Natural killer cell treated with Interleukin-12 subunit alpha and Interleukin-12 subunit beta and Interleukin-15 and Interleukin-18, amount 100 ng/mL, for 72 hours (primary cell): ENCODE results near the gene CATSPER3. TPM values are rescaled to one million over a fixed set of nuclear protein-coding genes. Genes with fewer than 3 reads are reported as not detected.

Experiments used
- ATAC-seq, 2 donors: fragments of 150-1000 bp; cut with Tn5 transposase in 1 of 2; sonication (Bioruptor Pico), chemical (Tn5 transposase) in 1 of 2; 2 replicates each; pipeline ENCODE4 v1.10.0; 2021
- DNase-seq: peaks from one replicate; pipeline ENCODE4 v3.0.0; 2022; ENCODE audit warnings: low spot score
- H3K27ac Mint-ChIP-seq, 2 donors: 1 replicate in 1 of 2; 2 replicates in 1 of 2; pipeline ENCODE4 v1.8.0; 2022; ENCODE audit warnings: mixed read lengths in 2 of 2, mild to moderate bottlenecking in 1 of 2, moderate library complexity in 1 of 2
- H3K27me3 Mint-ChIP-seq, 2 donors: 1 replicate in 1 of 2; 2 replicates in 1 of 2; pipeline ENCODE4 v1.8.0; 2022; ENCODE audit warnings: mixed read lengths in 2 of 2
- H3K36me3 Mint-ChIP-seq: one replicate; pipeline ENCODE4 v1.8.0; 2022; ENCODE audit warnings: mixed read lengths
- H3K4me1 Mint-ChIP-seq, 2 donors: 1 replicate in 1 of 2; 2 replicates in 1 of 2; pipeline ENCODE4 v1.8.0; 2022; ENCODE audit warnings: low read depth in 2 of 2, mixed read lengths in 2 of 2, mild to moderate bottlenecking in 1 of 2
- H3K4me3 Mint-ChIP-seq: one replicate; pipeline ENCODE4 v1.8.0; 2022; ENCODE audit warnings: mixed read lengths
- H3K9me3 Mint-ChIP-seq: 2 replicates; pipeline ENCODE4 v1.8.0; 2022; ENCODE audit warnings: mixed read lengths
- total RNA-seq, 2 donors: library from RNA; stranded (reverse); gene quantifications; one replicate each; pipeline ENCODE4 v1.2.3, GENCODE V29; 2022

The CATSPER3 gene
- total RNA-seq, 2 donors from 2014 or later = 0.52 TPM; not detected in 1

GRCh38 chr5:135040333-135041144, 72.8 kb downstream of the CATSPER3 start:
- ATAC-seq (peak in 1 of 2 donors; percentile 24), DNase-seq (no peak)
- H3K4me1 Mint-ChIP-seq = no peaks in the 10 kb centered on the region
- H3K9me3 Mint-ChIP-seq = no peaks in the 10 kb centered on the region
- no peak overlapping the region for H3K27ac Mint-ChIP-seq
- no peaks in the 10 kb centered on the region for H3K36me3 Mint-ChIP-seq
- peaks cover 30 to 42% of the 10 kb centered on the region in 2 donors for H3K27me3 Mint-ChIP-seq
- no peak overlapping the region for H3K4me3 Mint-ChIP-seq

- H3K27me3 Mint-ChIP-seq = peaks cover 30 to 39% of the 10 kb centered on the region in 2 donors
- no peak overlapping the region for H3K4me3 Mint-ChIP-seq
- H3K4me1 Mint-ChIP-seq = no peaks in the 10 kb centered on the region
- DNase-seq (no peak), ATAC-seq (no peak)
- no peaks in the 10 kb centered on the region for H3K9me3 Mint-ChIP-seq
- H3K27ac Mint-ChIP-seq = no peak overlapping the region
- no peaks in the 10 kb centered on the region for H3K36me3 Mint-ChIP-seq
These were observed 73.5 kb downstream of the CATSPER3 start for GRCh38 chr5:135041145-135041587.

- ATAC-seq (no peak), DNase-seq (no peak)
- Mint-ChIP-seq H3K4me1 (no peaks in the 10 kb centered on the region), H3K27me3 (peaks cover 30 to 40% of the 10 kb centered on the region in 2 donors), H3K27ac (no peak overlapping the region), H3K9me3 (no peaks in the 10 kb centered on the region), H3K4me3 (no peak overlapping the region), H3K36me3 (no peaks in the 10 kb centered on the region)
These were observed 74.0 kb downstream of the CATSPER3 start for GRCh38 chr5:135041726-135042125.

- Mint-ChIP-seq H3K27ac (no peak overlapping the region), H3K4me1 (no peaks in the 10 kb centered on the region), H3K9me3 (no peaks in the 10 kb centered on the region), H3K36me3 (no peaks in the 10 kb centered on the region), H3K27me3 (peaks cover 30 to 36% of the 10 kb centered on the region in 2 donors), H3K4me3 (no peak overlapping the region)
- ATAC-seq (no peak), DNase-seq (no peak)
These were observed 74.9 kb downstream of the CATSPER3 start for GRCh38 chr5:135042595-135042994.

- ATAC-seq (no peak), DNase-seq (no peak)
- Mint-ChIP-seq H3K4me3 (no peak overlapping the region), H3K27ac (no peak overlapping the region), H3K4me1 (no peaks in the 10 kb centered on the region), H3K36me3 (no peaks in the 10 kb centered on the region), H3K9me3 (no peaks in the 10 kb centered on the region), H3K27me3 (peaks cover 41 to 49% of the 10 kb centered on the region in 2 donors)
These were observed 77.8 kb downstream of the CATSPER3 start for GRCh38 chr5:135045488-135045887.

GRCh38 chr5:135046661-135047346, 79.1 kb downstream of the CATSPER3 start:
- Mint-ChIP-seq H3K27me3 (peaks cover 43 to 48% of the 10 kb centered on the region in 2 donors), H3K4me3 (no peak overlapping the region)
- DNase-seq = no peak

GRCh38 chr5:135047347-135047695, 79.6 kb downstream of the CATSPER3 start:
- DNase-seq (no peak), ATAC-seq (no peak)
- Mint-ChIP-seq H3K9me3 (no peaks in the 10 kb centered on the region), H3K27me3 (peaks cover 43 to 49% of the 10 kb centered on the region in 2 donors), H3K4me1 (no peaks in the 10 kb centered on the region), H3K36me3 (no peaks in the 10 kb centered on the region), H3K27ac (no peak overlapping the region), H3K4me3 (no peak overlapping the region)

More at GRCh38 chr5:135046661-135047346, 79.1 kb downstream of the CATSPER3 start:
- no peak for ATAC-seq
- Mint-ChIP-seq H3K36me3 (no peaks in the 10 kb centered on the region), H3K4me1 (no peaks in the 10 kb centered on the region), H3K27ac (no peak overlapping the region), H3K9me3 (no peaks in the 10 kb centered on the region)

- H3K9me3 Mint-ChIP-seq = no peaks in the 10 kb centered on the region
- H3K27ac Mint-ChIP-seq = no peak overlapping the region
- H3K36me3 Mint-ChIP-seq = no peaks in the 10 kb centered on the region
- H3K27me3 Mint-ChIP-seq = peaks cover 43 to 47% of the 10 kb centered on the region in 2 donors
- DNase-seq (no peak), ATAC-seq (no peak)
- no peak overlapping the region for H3K4me3 Mint-ChIP-seq
- no peaks in the 10 kb centered on the region for H3K4me1 Mint-ChIP-seq
These were observed 80.6 kb downstream of the CATSPER3 start for GRCh38 chr5:135048286-135048685.

GRCh38 chr5:135048930-135049329, 81.2 kb downstream of the CATSPER3 start:
- DNase-seq = no peak
- H3K9me3 Mint-ChIP-seq = no peaks in the 10 kb centered on the region
- H3K4me3 Mint-ChIP-seq = no peak overlapping the region
- no peaks in the 10 kb centered on the region for H3K4me1 Mint-ChIP-seq
- H3K27ac Mint-ChIP-seq = no peak overlapping the region
- peaks cover 42 to 43% of the 10 kb centered on the region in 2 donors for H3K27me3 Mint-ChIP-seq
- ATAC-seq = no peak
- H3K36me3 Mint-ChIP-seq = no peaks in the 10 kb centered on the region

- Mint-ChIP-seq H3K27me3 (peaks cover 44 to 51% of the 10 kb centered on the region in 2 donors), H3K9me3 (no peaks in the 10 kb centered on the region), H3K36me3 (no peaks in the 10 kb centered on the region), H3K4me3 (no peak overlapping the region), H3K4me1 (no peaks in the 10 kb centered on the region), H3K27ac (no peak overlapping the region)
- DNase-seq (no peak), ATAC-seq (no peak)
These were observed 82.6 kb downstream of the CATSPER3 start for GRCh38 chr5:135050244-135050767.

GRCh38 chr5:135051399-135051798, 83.7 kb downstream of the CATSPER3 start:
- Mint-ChIP-seq H3K4me3 (no peak overlapping the region), H3K36me3 (no peaks in the 10 kb centered on the region), H3K27ac (no peak overlapping the region), H3K9me3 (no peaks in the 10 kb centered on the region), H3K27me3 (peaks cover 43 to 57% of the 10 kb centered on the region in 2 donors), H3K4me1 (no peaks in the 10 kb centered on the region)
- no peak for DNase-seq
- no peak for ATAC-seq

- Mint-ChIP-seq H3K27ac (no peak overlapping the region), H3K4me1 (no peaks in the 10 kb centered on the region), H3K27me3 (peaks cover 44 to 61% of the 10 kb centered on the region in 2 donors), H3K4me3 (no peak overlapping the region), H3K36me3 (no peaks in the 10 kb centered on the region), H3K9me3 (no peaks in the 10 kb centered on the region)
- DNase-seq (no peak), ATAC-seq (no peak)
These were observed 84.2 kb downstream of the CATSPER3 start for GRCh38 chr5:135051872-135052271.

- Mint-ChIP-seq H3K36me3 (no peaks in the 10 kb centered on the region), H3K4me3 (no peak overlapping the region), H3K9me3 (no peaks in the 10 kb centered on the region), H3K27me3 (peaks cover 47 to 61% of the 10 kb centered on the region in 2 donors), H3K27ac (no peak overlapping the region), H3K4me1 (no peaks in the 10 kb centered on the region)
- ATAC-seq = no peak
- no peak for DNase-seq
These were observed 84.9 kb downstream of the CATSPER3 start for GRCh38 chr5:135052511-135053145.

- Mint-ChIP-seq H3K4me3 (no peak overlapping the region), H3K9me3 (no peaks in the 10 kb centered on the region), H3K27me3 (peaks cover 47 to 61% of the 10 kb centered on the region in 2 donors), H3K27ac (no peak overlapping the region), H3K4me1 (no peaks in the 10 kb centered on the region), H3K36me3 (no peaks in the 10 kb centered on the region)
- DNase-seq = no peak
- no peak for ATAC-seq
These were observed 85.6 kb downstream of the CATSPER3 start for GRCh38 chr5:135053278-135053677.
